Pulmonary artery endothelial cell (primary cell): ENCODE data around the gene CNNM3. TPM values are rescaled to one million over a fixed set of nuclear protein-coding genes. Genes with fewer than 3 reads are reported as not detected.
"Not testable (repeated sequence)": the region's sequence is repeated elsewhere in the genome, so short reads cannot be mapped to it uniquely, and the experiment has no call there.

Experiments used
- DNase-seq: peaks from one replicate; pipeline ENCODE4 v3.0.0-alpha.2; 2011; ENCODE audit warnings: low read depth, low spot score
- total RNA-seq: library from RNA; depleted of rRNA; stranded (reverse); fragments of >200 nt; gene quantifications from 2 replicates; pipeline ENCODE4 v1.2.3, GENCODE V29; 2014

CNNM3 gene
- total RNA-seq, 1 donor from 2014 or later = 8.4 TPM

- no peak for DNase-seq
Observed at GRCh38 chr2:96798733-96799622, 17.1 kb upstream of the CNNM3 start.

GRCh38 chr2:96799623-96799935 lies 16.5 kb upstream of the CNNM3 start:
- no peak for DNase-seq

GRCh38 chr2:96800061-96801004 lies 15.7 kb upstream of the CNNM3 start:
- DNase-seq = no peak

- DNase-seq = no peak
Observed at GRCh38 chr2:96801005-96801785, 14.9 kb upstream of the CNNM3 start.

GRCh38 chr2:96801786-96802595 lies 14.1 kb upstream of the CNNM3 start:
- DNase-seq = no peak

- DNase-seq = no peak
Observed at GRCh38 chr2:96802721-96803120, 13.3 kb upstream of the CNNM3 start.

GRCh38 chr2:96804986-96805385 lies 11.1 kb upstream of the CNNM3 start:
- no peak for DNase-seq

GRCh38 chr2:96805946-96806345 lies 10.1 kb upstream of the CNNM3 start:
- not testable (repeated sequence) for DNase-seq

- DNase-seq = no peak
Observed at GRCh38 chr2:96806468-96807126, 9.5 kb upstream of the CNNM3 start.

GRCh38 chr2:96807127-96807471 lies 9.0 kb upstream of the CNNM3 start:
- no peak for DNase-seq

- DNase-seq = no peak
Observed at GRCh38 chr2:96808176-96808837, 7.8 kb upstream of the CNNM3 start.

- no peak for DNase-seq
Observed at GRCh38 chr2:96809216-96809882, 6.7 kb upstream of the CNNM3 start.

GRCh38 chr2:96809951-96810782 lies 5.9 kb upstream of the CNNM3 start:
- no peak for DNase-seq

- no peak for DNase-seq
Observed at GRCh38 chr2:96810783-96811192, 5.3 kb upstream of the CNNM3 start.

- DNase-seq = no peak
Observed at GRCh38 chr2:96811917-96812316, 4.2 kb upstream of the CNNM3 start.

- DNase-seq = no peak
Observed at GRCh38 chr2:96813656-96814055, 2.4 kb upstream of the CNNM3 start.

GRCh38 chr2:96815326-96816126 lies 542 bp upstream of the CNNM3 start:
- no peak for DNase-seq
